NCI-H524 treated with DMSO at 0.1 percent for 48 hours (cell line): Measurements from ENCODE around the gene SNX10.

ENCODE experiments used
- DNase-seq: peaks from one replicate; lab custom pipeline; 2025; lab: John Stamatoyannopoulos, UW

Gene SNX10

GRCh38 chr7:26337232-26337865 lies 45.7 kb downstream of the SNX10 start:
- DNase-seq, result no peak

GRCh38 chr7:26340476-26341018 lies 48.9 kb downstream of the SNX10 start:
- no peak for DNase-seq

- no peak for DNase-seq
Measured at GRCh38 chr7:26343320-26343832, 51.7 kb downstream of the SNX10 start.

GRCh38 chr7:26343837-26344236 lies 52.2 kb downstream of the SNX10 start:
- DNase-seq, result no peak

- no peak for DNase-seq
Measured at GRCh38 chr7:26345202-26345601, 53.5 kb downstream of the SNX10 start.

- no peak for DNase-seq
Measured at GRCh38 chr7:26345837-26346236, 54.2 kb downstream of the SNX10 start.

GRCh38 chr7:26346611-26347203 lies 55.0 kb downstream of the SNX10 start:
- no peak for DNase-seq

- DNase-seq, result no peak
Measured at GRCh38 chr7:26348234-26348851, 56.7 kb downstream of the SNX10 start.

GRCh38 chr7:26349005-26349915 lies 57.6 kb downstream of the SNX10 start:
- no peak for DNase-seq

GRCh38 chr7:26351171-26351570 lies 59.5 kb downstream of the SNX10 start:
- DNase-seq, result no peak

- DNase-seq, result no peak
Measured at GRCh38 chr7:26356229-26356628, 64.6 kb downstream of the SNX10 start.

GRCh38 chr7:26356929-26357798 lies 65.5 kb downstream of the SNX10 start:
- DNase-seq, result no peak

GRCh38 chr7:26357799-26358151 lies 66.1 kb downstream of the SNX10 start:
- DNase-seq, result no peak

- DNase-seq, result no peak
Measured at GRCh38 chr7:26360650-26361049, 69.0 kb downstream of the SNX10 start.

- DNase-seq, result no peak
Measured at GRCh38 chr7:26361637-26362036, 70.0 kb downstream of the SNX10 start.

- DNase-seq, result no peak
Measured at GRCh38 chr7:26363465-26363864, 71.8 kb downstream of the SNX10 start.

GRCh38 chr7:26365077-26365900 lies 73.6 kb downstream of the SNX10 start:
- no peak for DNase-seq

- no peak for DNase-seq
Measured at GRCh38 chr7:26365901-26366275, 74.2 kb downstream of the SNX10 start.

- no peak for DNase-seq
Measured at GRCh38 chr7:26367219-26367711, 75.6 kb downstream of the SNX10 start.

- no peak for DNase-seq
Measured at GRCh38 chr7:26368542-26368941, 76.9 kb downstream of the SNX10 start.
